ENCODE measurements around the gene CSTPP1.
"Not testable (repeated sequence)": the region's sequence is repeated elsewhere in the genome, so short reads cannot be mapped to it uniquely, and the experiment has no call there.

GRCh38 chr11:47198161-47198560 lies 261.6 kb downstream of the CSTPP1 start:
- not testable (repeated sequence) for TF ChIP-seq CTCF (IDR thresholded peaks at IDR 0.05; ENCODE audit: insufficient read depth, low read length, poor library complexity, severe bottlenecking); EZH2phosphoT487 (conservative IDR thresholded peaks at IDR 0.05; ENCODE audit: low read length)
